H1 (cell line): ENCODE results near the gene KIF25. TPM values are rescaled to one million over a fixed set of nuclear protein-coding genes. Genes with fewer than 3 reads are reported as not detected.

Source experiments
- CTCF ChIA-PET: fragments of 300-600 bp; sonication (Branson Sonifier 250); formaldehyde crosslinking; loops from one replicate; lab custom pipeline; 2021; ENCODE audit not compliant: partially characterized antibody; lab: Charles Lee
- POLR2A ChIA-PET: fragments of 300-600 bp; sonication (Branson Sonifier 250); formaldehyde crosslinking; loops from one replicate; lab custom pipeline; 2021; ENCODE audit warnings: inconsistent platforms; ENCODE audit not compliant: partially characterized antibody; lab: Charles Lee
- DNase-seq, 2 experiments: peaks; one replicate each; pipeline versions ENCODE4 v3.0.0 to v3.0.0-alpha.2; 2010 to 2022; ENCODE audit warnings: low spot score in 2 of 2, low read depth in 1 of 2, mixed read lengths in 1 of 2
- FAIRE-seq: peaks from 2 replicates; lab custom pipeline; 2011; peaks lifted over from hg19 to GRCh38; lab: Jason Lieb, UNC
- H2AFZ ChIP-seq: 2 replicates; pipeline ENCODE4 v1.8.1; 2012; ENCODE audit warnings: low read length, inconsistent platforms
- H2AK5ac ChIP-seq: 2 replicates; pipeline ENCODE4 v1.6.1; 2013; ENCODE audit warnings: low read depth, low read length
- H2BK120ac ChIP-seq: replicated peaks from 2 replicates; pipeline ENCODE3; 2013; ENCODE audit warnings: low read depth, low read length, inconsistent platforms
- H2BK12ac ChIP-seq: 2 replicates; pipeline ENCODE4 v1.6.1; 2013; ENCODE audit warnings: low read depth, low read length
- H2BK15ac ChIP-seq: 2 replicates; pipeline ENCODE4 v1.6.1; 2013; ENCODE audit warnings: low read length
- H2BK20ac ChIP-seq: 2 replicates; pipeline ENCODE4 v1.6.1; 2013; ENCODE audit warnings: low read length
- H2BK5ac ChIP-seq: 2 replicates; pipeline ENCODE4 v1.6.1; 2013; ENCODE audit warnings: low read depth, low read length
- H3K14ac ChIP-seq: 2 replicates; pipeline ENCODE4 v1.6.1; 2013; ENCODE audit warnings: inconsistent platforms; ENCODE audit not compliant: insufficient read length
- H3K18ac ChIP-seq: 2 replicates; pipeline ENCODE4 v1.6.1; 2013; ENCODE audit warnings: low read length; ENCODE audit errors: extremely low read depth
- H3K23ac ChIP-seq: 2 replicates; pipeline ENCODE4 v1.6.1; 2013; ENCODE audit warnings: inconsistent platforms; ENCODE audit not compliant: insufficient read length
- H3K23me2 ChIP-seq: 2 replicates; pipeline ENCODE4 v1.6.1; 2013; ENCODE audit warnings: low read depth, low read length
- H3K27ac ChIP-seq: 2 replicates; pipeline ENCODE4 v1.6.1; 2011; ENCODE audit warnings: low read depth, low read length, inconsistent platforms
- H3K27me3 ChIP-seq, 4 experiments: replicated peaks in 1 of 4; 1 replicate in 1 of 4; 2 replicates in 3 of 4; pipeline versions ENCODE4 v1.6.1 to v1.8.1; 2011 to 2013; ENCODE audit warnings: low read length in 3 of 4, mild to moderate bottlenecking in 3 of 4, inconsistent platforms in 2 of 4, mixed read lengths in 2 of 4, moderate library complexity in 1 of 4; ENCODE audit not compliant: control insufficient read depth in 3 of 4, insufficient read depth in 3 of 4; ENCODE audit errors: extremely low read depth in 1 of 4
- H3K36me3 ChIP-seq, 4 experiments: 2 replicates each; pipeline versions ENCODE4 v1.6.1 to v1.8.1; 2011 to 2013; ENCODE audit warnings: mild to moderate bottlenecking in 4 of 4, low read length in 3 of 4, moderate library complexity in 2 of 4, control low read depth in 1 of 4, inconsistent platforms in 1 of 4; ENCODE audit not compliant: insufficient read depth in 4 of 4, control insufficient read depth in 2 of 4
- H3K4ac ChIP-seq: replicated peaks from 2 replicates; pipeline ENCODE3; 2013; ENCODE audit warnings: low read length, low read depth, mixed read lengths, inconsistent platforms; ENCODE audit not compliant: insufficient read length
- H3K4me1 ChIP-seq, 4 experiments: replicated peaks in 1 of 4; 1 replicate in 1 of 4; 2 replicates in 3 of 4; pipeline versions ENCODE4 v1.6.1 to v1.8.1; 2011 to 2013; ENCODE audit warnings: low read length in 3 of 4, inconsistent platforms in 2 of 4, mixed read lengths in 1 of 4; ENCODE audit not compliant: insufficient read depth in 4 of 4, control insufficient read depth in 3 of 4
- H3K4me2 ChIP-seq, 2 experiments: 2 replicates each; pipeline versions ENCODE4 v1.6.1 to v1.8.1; 2011 to 2013; ENCODE audit warnings: low read depth in 2 of 2, low read length in 2 of 2, control low read depth in 1 of 2, inconsistent platforms in 1 of 2, mild to moderate bottlenecking in 1 of 2; ENCODE audit not compliant: insufficient read depth in 1 of 2
- H3K4me3 ChIP-seq, 4 experiments: fragments of 200-600, 300-600 bp in 1 of 4; sonication (generic), shearing (Covaris generic), sonication (Bioruptor Twin) in 1 of 4; 2 replicates each; pipeline versions ENCODE4 v1.5.1 to v1.8.1; 2011 to 2016; ENCODE audit warnings: low read length in 4 of 4, low read depth in 3 of 4, control low read depth in 2 of 4, inconsistent platforms in 2 of 4, mild to moderate bottlenecking in 2 of 4, mixed read lengths in 1 of 4, moderate library complexity in 1 of 4; ENCODE audit not compliant: insufficient read depth in 2 of 4; ENCODE audit errors: extremely low read depth in 1 of 4
- H3K56ac ChIP-seq: replicated peaks from 2 replicates; pipeline ENCODE3; 2013; ENCODE audit warnings: low read depth, mild to moderate bottlenecking, mixed read lengths, low read length, inconsistent platforms; ENCODE audit not compliant: insufficient read length
- H3K79me1 ChIP-seq: 2 replicates; pipeline ENCODE4 v1.6.1; 2013; ENCODE audit warnings: low read depth, low read length, control low read depth
- H3K79me2 ChIP-seq, 2 experiments: 2 replicates each; pipeline versions ENCODE4 v1.6.1 to v1.8.1; 2012 to 2013; ENCODE audit warnings: low read length in 2 of 2, mild to moderate bottlenecking in 2 of 2, inconsistent platforms in 1 of 2; ENCODE audit not compliant: insufficient read depth in 2 of 2, control insufficient read depth in 1 of 2
- H3K9ac ChIP-seq, 4 experiments: replicated peaks in 1 of 4; 1 replicate in 1 of 4; 2 replicates in 3 of 4; pipeline versions ENCODE4 v1.6.1 to v1.8.1; 2011 to 2013; ENCODE audit warnings: low read depth in 3 of 4, low read length in 3 of 4, control low read depth in 2 of 4, mild to moderate bottlenecking in 2 of 4, moderate library complexity in 2 of 4, inconsistent platforms in 1 of 4; ENCODE audit errors: extremely low read depth in 1 of 4
- H3K9me3 ChIP-seq, 2 experiments: 2 replicates each; pipeline versions ENCODE4 v1.6.1 to v1.8.1; 2012 to 2013; ENCODE audit warnings: mild to moderate bottlenecking in 2 of 2, moderate library complexity in 2 of 2, control low read depth in 1 of 2, inconsistent platforms in 1 of 2, low read depth in 1 of 2, low read length in 1 of 2, mixed read lengths in 1 of 2; ENCODE audit not compliant: insufficient read depth in 2 of 2
- H4K20me1 ChIP-seq, 2 experiments: replicated peaks in 1 of 2; 2 replicates each; pipeline versions ENCODE3 to v1.8.1; 2011 to 2013; ENCODE audit warnings: inconsistent platforms in 2 of 2, low read length in 2 of 2, mild to moderate bottlenecking in 1 of 2; ENCODE audit not compliant: insufficient read depth in 2 of 2, control insufficient read depth in 1 of 2
- H4K5ac ChIP-seq: 2 replicates; pipeline ENCODE4 v1.6.1; 2013; ENCODE audit warnings: low read length, low read depth, mixed read lengths, inconsistent platforms; ENCODE audit not compliant: insufficient read length
- H4K8ac ChIP-seq: 2 replicates; pipeline ENCODE4 v1.8.0; 2013; ENCODE audit warnings: mild to moderate bottlenecking, moderate library complexity, low read length, inconsistent platforms; ENCODE audit not compliant: insufficient read depth; ENCODE audit errors: extremely low read depth
- H4K91ac ChIP-seq: replicated peaks from 2 replicates; pipeline ENCODE3; 2013; ENCODE audit warnings: low read length, mixed read lengths, inconsistent platforms; ENCODE audit not compliant: insufficient read length
- ASH2L ChIP-seq: fragments of 200-600, 300-600 bp; sonication (generic); IDR thresholded peaks from one replicate; pipeline ENCODE4 v1.7.1; 2017; ENCODE audit warnings: low read length
- CEBPB ChIP-seq: IDR thresholded peaks from 2 replicates; pipeline ENCODE4 v1.6.1; 2012; ENCODE audit warnings: low read depth, low read length
- CHD2 ChIP-seq: IDR thresholded peaks from 2 replicates; pipeline ENCODE4 v1.6.1; 2012; ENCODE audit warnings: low read length, improper control_type of control experiment
- CTBP2 ChIP-seq: IDR thresholded peaks from 2 replicates; pipeline ENCODE4 v1.7.0; 2011; ENCODE audit warnings: borderline replicate concordance, mild to moderate bottlenecking, moderate library complexity, mixed read lengths, low read length; ENCODE audit not compliant: insufficient read depth, insufficient read length
- EGR1 ChIP-seq: IDR thresholded peaks from 2 replicates; pipeline ENCODE4 v1.6.1; 2011; ENCODE audit warnings: low read depth, low read length, borderline replicate concordance
- JUN ChIP-seq: IDR thresholded peaks from 2 replicates; pipeline ENCODE4 v1.6.1; 2011; ENCODE audit warnings: low read depth, mild to moderate bottlenecking, improper control_type of control experiment, low read length
- KDM5A ChIP-seq: fragments of 200-600 bp; IDR thresholded peaks from 2 replicates; pipeline ENCODE4 v1.7.1; 2012; ENCODE audit warnings: mild to moderate bottlenecking, low read length, inconsistent platforms, mixed read lengths
- RAD21 ChIP-seq, 2 experiments: IDR thresholded peaks in 1 of 2; conservative IDR thresholded peaks in 1 of 2; 2 replicates each; pipeline ENCODE4 v1.6.1; 2011; ENCODE audit warnings: low read depth in 2 of 2, low read length in 2 of 2, improper control_type of control experiment in 1 of 2, inconsistent platforms in 1 of 2, mild to moderate bottlenecking in 1 of 2, moderate library complexity in 1 of 2
- RXRA ChIP-seq: IDR thresholded peaks from 2 replicates; pipeline ENCODE4 v1.6.1; 2011; ENCODE audit warnings: low read depth, mild to moderate bottlenecking, low read length, moderate library complexity; ENCODE audit not compliant: insufficient read depth
- ZNF274 ChIP-seq: IDR thresholded peaks from 2 replicates; pipeline ENCODE4 v1.7.0; 2012; ENCODE audit warnings: low read length, borderline replicate concordance; ENCODE audit errors: extremely low read depth
- WGBS, 2 experiments: shearing (Covaris generic) in 1 of 2; methylation state at CpG; one replicate each; pipeline versions ENCODE4 v1.1.6 to v1.1.7; 2013 to 2015; ENCODE audit warnings: low lambda C conversion rate in 2 of 2, mixed read lengths in 2 of 2, inconsistent platforms in 1 of 2, low coverage in 1 of 2, missing lambda C conversion rate in 1 of 2; ENCODE audit not compliant: insufficient replicate concordance in 2 of 2, insufficient coverage in 1 of 2, insufficient read length in 1 of 2; ENCODE audit errors: extremely low coverage in 1 of 2, missing lambda C conversion rate in 1 of 2; 5-methylcytosine and 5-hydroxymethylcytosine counted together
- polyA plus RNA-seq, 7 experiments: library from polyadenylated mRNA; depleted of rRNA in 3 of 7; stranded (reverse) in 5 of 7; unstranded in 2 of 7; fragments of >200 nt in 5 of 7; fragments of 200-250 nt in 2 of 7; gene quantifications; 1 replicate in 5 of 7; 2 replicates in 1 of 7; 4 replicates in 1 of 7; pipeline versions ENCODE4 v1.2.1 to v1.2.3, GENCODE V29; 2011 to 2013; ENCODE audit warnings: missing spikeins in 2 of 7, mixed read lengths in 2 of 7
- total RNA-seq: library from RNA; stranded (reverse); fragmentation: NEBNext Ultra II Directional; extraction: Animal tissue kit (Norgen Biotek cat#: 25700); gene quantifications from 2 replicates; pipeline ENCODE4 v1.2.1, GENCODE V29; 2021
- TF ChIP-seq, protein P1 (sequence below): IDR thresholded peaks from 2 replicates; pipeline ENCODE4 v1.6.1; 2012; ENCODE audit warnings: low read length, inconsistent platforms

KIF25 gene
- total and polyA plus RNA-seq, 2 of the 8 experiments (the other 6 are each of a cell fraction or from before 2014, with no cell fraction given), result 1.5 to 2.0 TPM

DNA sequence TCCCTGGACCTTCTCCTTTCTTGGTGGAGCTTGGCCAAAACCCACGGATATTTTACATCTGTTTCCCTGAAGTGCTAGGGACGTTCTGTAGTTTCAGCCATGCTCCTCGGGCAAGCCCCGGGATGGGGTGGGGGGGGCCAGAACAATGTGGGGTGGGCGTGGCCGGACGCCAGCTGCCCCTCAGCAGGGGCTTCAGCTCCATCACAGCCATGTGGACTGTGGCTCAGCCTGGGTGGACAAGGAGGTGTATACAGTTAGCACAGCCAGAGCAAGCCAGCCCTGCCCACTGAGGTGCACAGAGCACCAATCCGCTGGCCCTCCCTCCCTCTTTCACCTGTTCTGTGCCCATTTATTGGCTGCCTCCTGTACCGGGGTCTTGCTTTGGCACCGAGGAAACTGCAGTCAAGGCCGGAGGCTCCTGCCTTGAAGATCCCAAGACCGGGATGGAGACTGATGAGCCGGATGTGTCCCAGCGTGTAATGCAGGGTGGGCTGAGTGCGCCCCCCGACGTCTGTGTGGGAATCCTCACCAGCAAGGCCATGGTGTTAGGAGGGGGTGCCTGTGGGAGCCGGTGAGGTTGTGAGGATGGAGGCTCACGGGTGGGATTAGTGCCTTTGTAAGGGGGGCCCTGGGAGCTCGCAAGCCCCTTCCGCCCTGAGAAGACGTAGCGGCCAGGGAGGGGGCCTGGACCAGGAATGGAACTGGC is 53.6 kb downstream of the KIF25 start:
- H3K9me3 ChIP-seq, result no peaks in the 10 kb centered on the region
- no peak overlapping the region for H3K27ac ChIP-seq
- H3K36me3 ChIP-seq, result no peaks in the 10 kb centered on the region; a peak in 1 of 8 replicates
- no peak overlapping the region for H3K4me3 ChIP-seq
- no peak overlapping the region for H3K56ac ChIP-seq
- WGBS, 2 experiments, result 79% methylated on average over 22 of the region's 23 CpGs; no CpG with 5 or more reads in 1 of the 2 experiments
- DNase-seq (no peak), FAIRE-seq (no peak)
- no peak overlapping the region for H3K9ac ChIP-seq
- H2BK12ac ChIP-seq, result 0 out of 2 replicates have a peak overlapping the region, but pooled peaks have one; percentile 43
- H2AK5ac ChIP-seq, result no peak overlapping the region
- H3K23ac ChIP-seq, result no peak overlapping the region
- H3K4me2 ChIP-seq, result no peak overlapping the region
- no peak overlapping the region for H2BK120ac ChIP-seq
- H3K18ac ChIP-seq, result no peak overlapping the region
- H4K8ac ChIP-seq, result peak overlapping the region; percentile 59; the same call in 1 of the 2 replicates
- no peak overlapping the region for H4K91ac ChIP-seq
- POLR2A ChIA-PET, result no interaction called here
- H3K14ac ChIP-seq, result no peak overlapping the region
- no peaks in the 10 kb centered on the region for H4K20me1 ChIP-seq
- no peak overlapping the region for H2AFZ ChIP-seq
- H4K5ac ChIP-seq, result peak overlapping the region; percentile 23
- H3K27me3 ChIP-seq, result no peaks in the 10 kb centered on the region; a peak in 1 of 7 replicates
- H2BK15ac ChIP-seq, result no peak overlapping the region
- H3K4ac ChIP-seq, result no peak overlapping the region
- H2BK20ac ChIP-seq, result no peak overlapping the region
- H2BK5ac ChIP-seq, result no peak overlapping the region
- H3K4me1 ChIP-seq, result no peaks in the 10 kb centered on the region; a peak in 3 of 7 replicates
- H3K79me2 ChIP-seq, result no peaks in the 10 kb centered on the region
- no peaks in the 10 kb centered on the region for H3K23me2 ChIP-seq
- CTCF ChIA-PET, result interaction anchor here (0.7 to 1.2 kb wide), 6 partner anchors 9 to 115 kb away, joined by 3 to 6 read pairs (median 3); no protein-coding TSS in a partner anchor
- H3K79me1 ChIP-seq, result no peaks in the 10 kb centered on the region
- TF ChIP-seq CTBP2 (no peak), JUN (no peak), ASH2L (no peak), CHD2 (no peak), ZNF274 (no peak), RXRA (no peak), KDM5A (no peak), CEBPB (no peak), RAD21 (IDR thresholded peaks at IDR 0.05 in 1 of 2, conservative IDR thresholded peaks at IDR 0.05 in 1 of 2; ENCODE audit: low read depth in 2 of 2, low read length in 2 of 2) (peak; percentile 79 to 88), EGR1 (no peak)
- TF ChIP-seq, protein P1, sequence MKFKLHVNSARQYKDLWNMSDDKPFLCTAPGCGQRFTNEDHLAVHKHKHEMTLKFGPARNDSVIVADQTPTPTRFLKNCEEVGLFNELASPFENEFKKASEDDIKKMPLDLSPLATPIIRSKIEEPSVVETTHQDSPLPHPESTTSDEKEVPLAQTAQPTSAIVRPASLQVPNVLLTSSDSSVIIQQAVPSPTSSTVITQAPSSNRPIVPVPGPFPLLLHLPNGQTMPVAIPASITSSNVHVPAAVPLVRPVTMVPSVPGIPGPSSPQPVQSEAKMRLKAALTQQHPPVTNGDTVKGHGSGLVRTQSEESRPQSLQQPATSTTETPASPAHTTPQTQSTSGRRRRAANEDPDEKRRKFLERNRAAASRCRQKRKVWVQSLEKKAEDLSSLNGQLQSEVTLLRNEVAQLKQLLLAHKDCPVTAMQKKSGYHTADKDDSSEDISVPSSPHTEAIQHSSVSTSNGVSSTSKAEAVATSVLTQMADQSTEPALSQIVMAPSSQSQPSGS, result no peak
